ENCODE results near the gene PIGS. TPM values are rescaled to one million over a fixed set of nuclear protein-coding genes. Genes with fewer than 3 reads are reported as not detected.

The PIGS gene
- total and polyA plus RNA-seq, 4 donors: 7.3 to 29.5 (median 13.3) TPM

DNA sequence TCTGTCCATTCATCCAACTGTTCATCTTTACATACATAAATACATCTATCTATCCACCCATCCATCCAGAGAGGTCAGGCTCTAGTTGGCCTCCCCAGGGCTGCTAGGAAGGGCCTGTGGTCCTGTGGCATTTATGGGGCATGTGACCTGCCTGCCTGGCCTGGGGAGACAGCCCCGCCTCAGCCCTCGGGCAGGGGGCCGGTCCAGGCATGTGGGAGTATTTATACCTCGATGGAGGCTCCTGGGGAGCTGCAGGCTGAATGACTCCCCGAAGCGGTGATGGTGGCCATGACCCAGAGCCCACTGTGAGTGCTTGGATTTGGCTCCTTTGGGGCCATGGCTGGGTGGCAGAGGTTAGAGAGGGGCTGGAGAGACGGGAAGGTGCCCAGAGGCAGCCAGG, 57.8 kb downstream of the PIGS start (continued):
- no peak for TF ChIP-seq HNF4A (conservative IDR thresholded peaks at IDR 0.05)

DNA sequence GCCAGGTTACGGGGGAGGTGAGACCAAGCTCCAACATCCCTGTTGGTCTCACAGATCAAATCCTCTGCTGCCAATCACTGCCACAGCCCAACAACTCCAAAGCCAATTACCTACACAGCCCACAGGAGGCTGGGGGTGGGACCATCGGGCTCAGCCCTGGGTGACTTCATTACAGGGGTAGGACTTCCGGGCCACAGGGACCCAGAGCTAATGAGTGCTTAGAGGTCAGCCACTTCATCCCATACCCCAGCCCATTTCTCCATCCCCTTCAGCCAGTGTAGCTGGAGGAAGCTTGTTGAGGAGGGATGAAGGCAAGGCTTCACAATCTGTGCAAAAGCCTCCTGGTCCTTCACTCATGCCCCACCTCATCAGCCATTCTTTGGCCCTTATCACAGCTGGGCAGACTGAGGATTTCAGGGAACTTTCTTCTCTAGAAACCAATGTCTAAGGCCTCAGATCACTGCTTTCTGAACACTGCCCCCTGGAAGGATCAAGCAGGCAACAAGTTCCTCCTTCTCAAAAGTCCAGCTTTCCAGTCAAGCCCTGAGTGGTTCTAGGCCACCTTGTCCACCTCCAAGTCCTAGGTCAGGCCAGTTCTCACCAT, 59.4 kb downstream of the PIGS start:
- H3K9me3 ChIP-seq (ENCODE audit: control insufficient read depth in 4 of 4, low read length in 3 of 4): no peaks in the 10 kb centered on the region
- no peak overlapping the region for H3K4me3 ChIP-seq (ENCODE audit: low read depth in 1 of 3, low read length in 3 of 3)
- H3K27me3 ChIP-seq (ENCODE audit: control insufficient read depth in 4 of 4, insufficient read depth in 4 of 4, low read length in 3 of 4): no peaks in the 10 kb centered on the region
- WGBS: 83% methylated on average over 3 of the region's 3 CpGs
- H3K36me3 ChIP-seq (ENCODE audit: control insufficient read depth in 4 of 4, insufficient read depth in 3 of 4, low read depth in 1 of 4, low read length in 3 of 4): no peaks in the 10 kb centered on the region
- H3K27ac ChIP-seq (ENCODE audit: low read depth in 1 of 2, low read length in 2 of 2): no peak overlapping the region
- no peaks in the 10 kb centered on the region for H3K4me1 ChIP-seq (ENCODE audit: control insufficient read depth in 4 of 4, insufficient read depth in 4 of 4, low read length in 3 of 4)
- H3K9ac ChIP-seq (ENCODE audit: low read depth in 1 of 2, low read length in 2 of 2): no peak overlapping the region
- TF ChIP-seq, protein P1, sequence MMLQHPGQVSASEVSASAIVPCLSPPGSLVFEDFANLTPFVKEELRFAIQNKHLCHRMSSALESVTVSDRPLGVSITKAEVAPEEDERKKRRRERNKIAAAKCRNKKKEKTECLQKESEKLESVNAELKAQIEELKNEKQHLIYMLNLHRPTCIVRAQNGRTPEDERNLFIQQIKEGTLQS (IDR thresholded peaks at IDR 0.05): no peak
- no peak for TF ChIP-seq HNF4G (IDR thresholded peaks at IDR 0.05)
- TF ChIP-seq, protein P2, sequence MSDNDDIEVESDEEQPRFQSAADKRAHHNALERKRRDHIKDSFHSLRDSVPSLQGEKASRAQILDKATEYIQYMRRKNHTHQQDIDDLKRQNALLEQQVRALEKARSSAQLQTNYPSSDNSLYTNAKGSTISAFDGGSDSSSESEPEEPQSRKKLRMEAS (IDR thresholded peaks at IDR 0.05): no peak
- TF ChIP-seq JUND (IDR thresholded peaks at IDR 0.05): no peak
- TF ChIP-seq, protein P3, sequence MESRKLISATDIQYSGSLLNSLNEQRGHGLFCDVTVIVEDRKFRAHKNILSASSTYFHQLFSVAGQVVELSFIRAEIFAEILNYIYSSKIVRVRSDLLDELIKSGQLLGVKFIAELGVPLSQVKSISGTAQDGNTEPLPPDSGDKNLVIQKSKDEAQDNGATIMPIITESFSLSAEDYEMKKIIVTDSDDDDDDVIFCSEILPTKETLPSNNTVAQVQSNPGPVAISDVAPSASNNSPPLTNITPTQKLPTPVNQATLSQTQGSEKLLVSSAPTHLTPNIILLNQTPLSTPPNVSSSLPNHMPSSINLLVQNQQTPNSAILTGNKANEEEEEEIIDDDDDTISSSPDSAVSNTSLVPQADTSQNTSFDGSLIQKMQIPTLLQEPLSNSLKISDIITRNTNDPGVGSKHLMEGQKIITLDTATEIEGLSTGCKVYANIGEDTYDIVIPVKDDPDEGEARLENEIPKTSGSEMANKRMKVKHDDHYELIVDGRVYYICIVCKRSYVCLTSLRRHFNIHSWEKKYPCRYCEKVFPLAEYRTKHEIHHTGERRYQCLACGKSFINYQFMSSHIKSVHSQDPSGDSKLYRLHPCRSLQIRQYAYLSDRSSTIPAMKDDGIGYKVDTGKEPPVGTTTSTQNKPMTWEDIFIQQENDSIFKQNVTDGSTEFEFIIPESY (IDR thresholded peaks at IDR 0.05): no peak
- no peak for TF ChIP-seq SP1 (IDR thresholded peaks at IDR 0.05)
- TF ChIP-seq, protein P4, sequence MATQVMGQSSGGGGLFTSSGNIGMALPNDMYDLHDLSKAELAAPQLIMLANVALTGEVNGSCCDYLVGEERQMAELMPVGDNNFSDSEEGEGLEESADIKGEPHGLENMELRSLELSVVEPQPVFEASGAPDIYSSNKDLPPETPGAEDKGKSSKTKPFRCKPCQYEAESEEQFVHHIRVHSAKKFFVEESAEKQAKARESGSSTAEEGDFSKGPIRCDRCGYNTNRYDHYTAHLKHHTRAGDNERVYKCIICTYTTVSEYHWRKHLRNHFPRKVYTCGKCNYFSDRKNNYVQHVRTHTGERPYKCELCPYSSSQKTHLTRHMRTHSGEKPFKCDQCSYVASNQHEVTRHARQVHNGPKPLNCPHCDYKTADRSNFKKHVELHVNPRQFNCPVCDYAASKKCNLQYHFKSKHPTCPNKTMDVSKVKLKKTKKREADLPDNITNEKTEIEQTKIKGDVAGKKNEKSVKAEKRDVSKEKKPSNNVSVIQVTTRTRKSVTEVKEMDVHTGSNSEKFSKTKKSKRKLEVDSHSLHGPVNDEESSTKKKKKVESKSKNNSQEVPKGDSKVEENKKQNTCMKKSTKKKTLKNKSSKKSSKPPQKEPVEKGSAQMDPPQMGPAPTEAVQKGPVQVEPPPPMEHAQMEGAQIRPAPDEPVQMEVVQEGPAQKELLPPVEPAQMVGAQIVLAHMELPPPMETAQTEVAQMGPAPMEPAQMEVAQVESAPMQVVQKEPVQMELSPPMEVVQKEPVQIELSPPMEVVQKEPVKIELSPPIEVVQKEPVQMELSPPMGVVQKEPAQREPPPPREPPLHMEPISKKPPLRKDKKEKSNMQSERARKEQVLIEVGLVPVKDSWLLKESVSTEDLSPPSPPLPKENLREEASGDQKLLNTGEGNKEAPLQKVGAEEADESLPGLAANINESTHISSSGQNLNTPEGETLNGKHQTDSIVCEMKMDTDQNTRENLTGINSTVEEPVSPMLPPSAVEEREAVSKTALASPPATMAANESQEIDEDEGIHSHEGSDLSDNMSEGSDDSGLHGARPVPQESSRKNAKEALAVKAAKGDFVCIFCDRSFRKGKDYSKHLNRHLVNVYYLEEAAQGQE (IDR thresholded peaks at IDR 0.05): no peak
- TF ChIP-seq FOXA1 (IDR thresholded peaks at IDR 0.05): no peak
- no peak for TF ChIP-seq EGR1 (IDR thresholded peaks at IDR 0.05; ENCODE audit: low read depth in 2 of 2)
- TF ChIP-seq GABPA (IDR thresholded peaks at IDR 0.05 in 1 of 2, conservative IDR thresholded peaks at IDR 0.05 in 1 of 2): no peak
- no peak for TF ChIP-seq FOXA2 (IDR thresholded peaks at IDR 0.05)
- TF ChIP-seq TAF1 (conservative IDR thresholded peaks at IDR 0.05): no peak
- TF ChIP-seq RXRA (IDR thresholded peaks at IDR 0.05): no peak
- no peak for TF ChIP-seq YY1 (IDR thresholded peaks at IDR 0.05)
- DNase-seq (ENCODE audit: low spot score): no peak

DNA sequence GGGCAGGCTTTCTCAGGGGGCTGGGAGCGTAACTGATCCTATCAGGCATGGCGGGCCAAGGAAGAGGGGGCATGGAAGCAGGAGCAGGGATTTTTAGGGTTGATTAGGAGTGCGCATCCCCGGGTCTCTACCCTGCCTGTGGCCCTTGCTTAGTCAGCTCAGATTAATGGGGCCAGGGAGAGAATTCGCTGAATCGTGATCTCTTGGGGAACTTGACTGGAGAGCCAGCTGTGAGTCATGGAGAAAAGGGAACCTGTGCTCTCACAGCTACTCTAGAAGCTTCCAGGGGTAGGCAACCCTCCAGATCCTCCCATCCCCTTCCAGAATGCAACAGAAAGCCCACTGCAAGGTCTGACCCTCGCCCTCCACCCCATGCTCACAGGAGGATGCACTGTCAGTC, 61.5 kb downstream of the PIGS start:
- H3K27me3 ChIP-seq (ENCODE audit: control insufficient read depth in 4 of 4, insufficient read depth in 4 of 4, low read length in 3 of 4): no peaks in the 10 kb centered on the region
- no peak for DNase-seq (ENCODE audit: low spot score)
- 85% methylated on average over 7 of the region's 7 CpGs for WGBS
- TF ChIP-seq TAF1 (conservative IDR thresholded peaks at IDR 0.05): no peak
- TF ChIP-seq, protein P5, sequence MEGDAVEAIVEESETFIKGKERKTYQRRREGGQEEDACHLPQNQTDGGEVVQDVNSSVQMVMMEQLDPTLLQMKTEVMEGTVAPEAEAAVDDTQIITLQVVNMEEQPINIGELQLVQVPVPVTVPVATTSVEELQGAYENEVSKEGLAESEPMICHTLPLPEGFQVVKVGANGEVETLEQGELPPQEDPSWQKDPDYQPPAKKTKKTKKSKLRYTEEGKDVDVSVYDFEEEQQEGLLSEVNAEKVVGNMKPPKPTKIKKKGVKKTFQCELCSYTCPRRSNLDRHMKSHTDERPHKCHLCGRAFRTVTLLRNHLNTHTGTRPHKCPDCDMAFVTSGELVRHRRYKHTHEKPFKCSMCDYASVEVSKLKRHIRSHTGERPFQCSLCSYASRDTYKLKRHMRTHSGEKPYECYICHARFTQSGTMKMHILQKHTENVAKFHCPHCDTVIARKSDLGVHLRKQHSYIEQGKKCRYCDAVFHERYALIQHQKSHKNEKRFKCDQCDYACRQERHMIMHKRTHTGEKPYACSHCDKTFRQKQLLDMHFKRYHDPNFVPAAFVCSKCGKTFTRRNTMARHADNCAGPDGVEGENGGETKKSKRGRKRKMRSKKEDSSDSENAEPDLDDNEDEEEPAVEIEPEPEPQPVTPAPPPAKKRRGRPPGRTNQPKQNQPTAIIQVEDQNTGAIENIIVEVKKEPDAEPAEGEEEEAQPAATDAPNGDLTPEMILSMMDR (IDR thresholded peaks at IDR 0.05; ENCODE audit: low read depth, low read length, missing input control): no peak
- no peak for TF ChIP-seq SP1 (IDR thresholded peaks at IDR 0.05)
- TF ChIP-seq EGR1 (IDR thresholded peaks at IDR 0.05; ENCODE audit: low read depth in 2 of 2): no peak
- TF ChIP-seq HNF4G (IDR thresholded peaks at IDR 0.05): no peak
- TF ChIP-seq JUND (IDR thresholded peaks at IDR 0.05): no peak
- TF ChIP-seq RXRA (IDR thresholded peaks at IDR 0.05): no peak
- TF ChIP-seq, protein P2 (IDR thresholded peaks at IDR 0.05): no peak
- no peak for TF ChIP-seq YY1 (IDR thresholded peaks at IDR 0.05)
- H3K9me3 ChIP-seq (ENCODE audit: control insufficient read depth in 4 of 4, low read length in 3 of 4): no peaks in the 10 kb centered on the region
- no peaks in the 10 kb centered on the region for H3K36me3 ChIP-seq (ENCODE audit: control insufficient read depth in 4 of 4, insufficient read depth in 3 of 4, low read depth in 1 of 4, low read length in 3 of 4)
- no peaks in the 10 kb centered on the region for H3K4me1 ChIP-seq (ENCODE audit: control insufficient read depth in 4 of 4, insufficient read depth in 4 of 4, low read length in 3 of 4)
- no peak overlapping the region for H3K4me3 ChIP-seq (ENCODE audit: low read depth in 1 of 3, low read length in 3 of 3)
- H3K27ac ChIP-seq (ENCODE audit: low read depth in 1 of 2, low read length in 2 of 2): no peak overlapping the region
- H3K9ac ChIP-seq (ENCODE audit: low read depth in 1 of 2, low read length in 2 of 2): no peak overlapping the region
